Activated B cell treated with CpG ODN at 0.5 μM for 24 hours (primary cell): ENCODE data around the gene RASSF8. TPM values are rescaled to one million over a fixed set of nuclear protein-coding genes. Genes with fewer than 3 reads are reported as not detected.

Experiments
- ATAC-seq: fragments of 200-7000 bp; cut with Tn5 transposase; one replicate; pipeline ENCODE4 v1.10.0; 2021; ENCODE audit warnings: low read depth, mild to moderate bottlenecking, moderate library complexity
- CTCF ChIA-PET: fragments of 350-600 bp; sonication (Branson Sonifier 250); formaldehyde crosslinking; loops from one replicate; lab custom pipeline; 2021; ENCODE audit warnings: antibody characterized with exemption; lab: Charles Lee
- POLR2A ChIA-PET: fragments of 350-600 bp; sonication (Branson Sonifier 250); formaldehyde crosslinking; loops from one replicate; lab custom pipeline; 2021; ENCODE audit warnings: antibody characterized with exemption; lab: Charles Lee
- DNase-seq: peaks from one replicate; pipeline ENCODE4 v3.0.0; 2022
- H3K27ac Mint-ChIP-seq: one replicate; pipeline ENCODE4 v1.8.0; 2020; ENCODE audit warnings: mixed read lengths
- H3K27me3 Mint-ChIP-seq: one replicate; pipeline ENCODE4 v1.8.0; 2021; ENCODE audit warnings: mixed read lengths
- H3K36me3 Mint-ChIP-seq: one replicate; pipeline ENCODE4 v1.8.0; 2021; ENCODE audit warnings: low read depth, mixed read lengths
- H3K4me1 Mint-ChIP-seq: one replicate; pipeline ENCODE4 v1.8.0; 2021; ENCODE audit warnings: mixed read lengths
- H3K4me3 Mint-ChIP-seq: one replicate; pipeline ENCODE4 v1.8.0; 2020; ENCODE audit warnings: mild to moderate bottlenecking, mixed read lengths
- H3K9me3 Mint-ChIP-seq: one replicate; pipeline ENCODE4 v1.8.0; 2020; ENCODE audit warnings: mixed read lengths
- intact Hi-C: fragments of 100-400 bp; cut with micrococcal nuclease; formaldehyde crosslinking; loops from one replicate; pipeline ENCODE4 v1.15.1; 2024
- total RNA-seq: library from RNA; stranded (reverse); gene quantifications from 2 replicates; pipeline ENCODE4 v1.2.3, GENCODE V29; 2022
- TF ChIP-seq, protein P1 (sequence below): fragments of 200-600 bp; IDR thresholded peaks from one replicate; pipeline ENCODE4 v1.8.0; 2022; ENCODE audit warnings: antibody characterized with exemption, mild to moderate bottlenecking

RASSF8 gene
- total RNA-seq, 1 donor from 2014 or later: 0.58 TPM

DNA sequence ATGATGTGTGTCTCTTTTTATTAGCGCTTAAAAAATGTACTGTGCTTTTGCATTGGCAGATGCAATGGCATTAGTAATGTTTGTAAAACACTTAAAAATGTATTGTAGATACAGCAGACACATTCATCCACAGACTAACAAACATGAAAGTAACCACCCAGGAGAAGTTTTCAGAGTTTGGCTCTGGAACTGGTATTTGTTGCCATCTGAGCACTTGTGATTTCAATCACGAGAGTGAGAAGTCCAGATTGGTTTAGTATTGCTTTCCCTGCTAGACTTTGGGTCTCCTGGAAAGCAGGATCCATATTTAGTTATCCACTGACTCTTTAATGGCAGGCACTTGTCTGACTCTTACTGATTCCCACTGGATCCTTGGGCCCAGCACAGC lies 13.2 kb downstream of the RASSF8 start:
- peaks cover 34% of the 10 kb centered on the region for H3K27me3 Mint-ChIP-seq
- CTCF ChIA-PET: no interaction called here
- no peak overlapping the region for H3K27ac Mint-ChIP-seq
- intact Hi-C loops: no loop called here
- H3K4me3 Mint-ChIP-seq: no peak overlapping the region
- TF ChIP-seq, protein P1, sequence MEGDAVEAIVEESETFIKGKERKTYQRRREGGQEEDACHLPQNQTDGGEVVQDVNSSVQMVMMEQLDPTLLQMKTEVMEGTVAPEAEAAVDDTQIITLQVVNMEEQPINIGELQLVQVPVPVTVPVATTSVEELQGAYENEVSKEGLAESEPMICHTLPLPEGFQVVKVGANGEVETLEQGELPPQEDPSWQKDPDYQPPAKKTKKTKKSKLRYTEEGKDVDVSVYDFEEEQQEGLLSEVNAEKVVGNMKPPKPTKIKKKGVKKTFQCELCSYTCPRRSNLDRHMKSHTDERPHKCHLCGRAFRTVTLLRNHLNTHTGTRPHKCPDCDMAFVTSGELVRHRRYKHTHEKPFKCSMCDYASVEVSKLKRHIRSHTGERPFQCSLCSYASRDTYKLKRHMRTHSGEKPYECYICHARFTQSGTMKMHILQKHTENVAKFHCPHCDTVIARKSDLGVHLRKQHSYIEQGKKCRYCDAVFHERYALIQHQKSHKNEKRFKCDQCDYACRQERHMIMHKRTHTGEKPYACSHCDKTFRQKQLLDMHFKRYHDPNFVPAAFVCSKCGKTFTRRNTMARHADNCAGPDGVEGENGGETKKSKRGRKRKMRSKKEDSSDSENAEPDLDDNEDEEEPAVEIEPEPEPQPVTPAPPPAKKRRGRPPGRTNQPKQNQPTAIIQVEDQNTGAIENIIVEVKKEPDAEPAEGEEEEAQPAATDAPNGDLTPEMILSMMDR: no peak
- H3K4me1 Mint-ChIP-seq: no peaks in the 10 kb centered on the region
- ATAC-seq: no peak
- no peaks in the 10 kb centered on the region for H3K36me3 Mint-ChIP-seq
- H3K9me3 Mint-ChIP-seq: no peaks in the 10 kb centered on the region
- POLR2A ChIA-PET: no interaction called here
- DNase-seq: no peak

DNA sequence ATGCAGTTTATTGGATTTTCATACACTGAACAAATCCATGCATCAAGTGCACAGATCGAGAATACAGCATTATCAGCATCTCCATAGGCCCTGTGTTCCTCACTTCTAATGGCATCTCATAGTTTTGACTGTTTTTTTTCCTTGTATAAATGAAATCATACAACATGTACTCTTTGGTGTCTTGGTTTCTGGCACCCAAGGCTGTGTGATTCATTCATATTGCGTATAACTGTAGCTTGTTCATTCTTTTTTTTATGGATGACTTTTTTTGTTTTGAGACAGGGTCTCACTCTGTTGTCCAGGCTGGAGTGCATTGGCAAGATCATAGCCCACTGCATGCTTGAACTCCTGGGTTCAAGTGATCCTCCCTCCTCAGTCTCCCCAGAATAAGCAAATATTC lies 14.3 kb downstream of the RASSF8 start:
- ChIA-PET POLR2A (no interaction called here), CTCF (no interaction called here)
- H3K4me1 Mint-ChIP-seq: no peaks in the 10 kb centered on the region
- no peak for ATAC-seq
- no peaks in the 10 kb centered on the region for H3K9me3 Mint-ChIP-seq
- intact Hi-C loops: no loop called here
- no peak for DNase-seq
- H3K4me3 Mint-ChIP-seq: no peak overlapping the region
- TF ChIP-seq, protein P1: no peak
- no peak overlapping the region for H3K27ac Mint-ChIP-seq
- H3K36me3 Mint-ChIP-seq: no peaks in the 10 kb centered on the region
- peaks cover 32% of the 10 kb centered on the region for H3K27me3 Mint-ChIP-seq

GRCh38 chr12:25975179-25975578 lies 16.7 kb downstream of the RASSF8 start:
- no peaks in the 10 kb centered on the region for H3K4me1 Mint-ChIP-seq
- H3K36me3 Mint-ChIP-seq: no peaks in the 10 kb centered on the region
- TF ChIP-seq, protein P1: no peak
- ChIA-PET POLR2A (no interaction called here), CTCF (no interaction called here)
- H3K27ac Mint-ChIP-seq: no peak overlapping the region
- H3K27me3 Mint-ChIP-seq: peaks cover 27% of the 10 kb centered on the region
- H3K9me3 Mint-ChIP-seq: no peaks in the 10 kb centered on the region
- ATAC-seq: no peak
- DNase-seq: no peak
- intact Hi-C loops: no loop called here
- H3K4me3 Mint-ChIP-seq: no peak overlapping the region

DNA sequence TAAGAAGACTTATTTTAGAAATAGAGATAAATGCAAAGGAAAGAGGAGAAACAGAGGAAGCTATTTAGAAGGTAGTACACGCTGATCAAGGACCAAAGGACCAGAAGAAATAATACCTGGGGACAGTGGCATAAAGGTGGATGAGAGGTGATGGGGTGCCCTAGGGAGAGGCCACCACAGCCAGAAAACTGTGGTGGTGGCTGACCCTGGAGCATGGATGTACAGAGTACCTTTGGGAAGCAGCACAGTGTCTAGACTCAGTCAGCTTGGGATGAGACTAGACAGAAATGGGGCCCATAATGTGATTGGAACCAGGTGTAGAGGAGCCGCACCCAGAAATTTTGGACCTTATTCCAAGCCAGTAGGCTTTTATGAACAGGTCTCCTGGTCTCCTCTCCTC lies 17.2 kb downstream of the RASSF8 start:
- DNase-seq: no peak
- ATAC-seq: no peak
- ChIA-PET POLR2A (no interaction called here), CTCF (no interaction called here)
- intact Hi-C loops: no loop called here
- no peaks in the 10 kb centered on the region for H3K36me3 Mint-ChIP-seq
- TF ChIP-seq, protein P1: no peak
- H3K4me3 Mint-ChIP-seq: no peak overlapping the region
- no peak overlapping the region for H3K27ac Mint-ChIP-seq
- H3K27me3 Mint-ChIP-seq: peaks cover 22% of the 10 kb centered on the region
- no peaks in the 10 kb centered on the region for H3K4me1 Mint-ChIP-seq
- H3K9me3 Mint-ChIP-seq: no peaks in the 10 kb centered on the region

DNA sequence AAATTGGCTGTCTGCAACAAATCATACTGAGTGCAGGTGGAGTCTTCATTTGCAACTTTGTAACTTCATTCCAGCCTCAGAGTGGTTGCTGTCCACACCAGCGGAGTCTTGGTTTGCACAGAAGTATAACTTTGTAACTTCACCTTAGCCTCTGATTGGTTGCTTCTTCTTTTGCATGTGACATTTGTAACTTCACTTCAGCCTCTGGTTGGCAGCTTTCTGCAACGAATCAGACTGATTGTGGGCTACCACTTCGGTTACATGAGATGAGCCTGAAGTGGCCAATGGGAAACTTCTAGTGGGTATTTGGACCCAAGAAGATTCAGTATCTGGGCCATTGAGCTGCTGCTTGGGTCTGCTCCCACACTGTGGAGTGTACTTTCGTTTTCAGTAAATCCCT lies 17.8 kb downstream of the RASSF8 start:
- Mint-ChIP-seq H3K27me3 (peaks cover 22% of the 10 kb centered on the region), H3K4me1 (no peaks in the 10 kb centered on the region), H3K9me3 (no peaks in the 10 kb centered on the region), H3K36me3 (no peaks in the 10 kb centered on the region), H3K4me3 (no peak overlapping the region), H3K27ac (no peak overlapping the region)
- ChIA-PET POLR2A (no interaction called here), CTCF (no interaction called here)
- DNase-seq (no peak), ATAC-seq (no peak)
- intact Hi-C loops: no loop called here
- TF ChIP-seq, protein P1: no peak
